Dermis lymphatic vessel endothelial cell (primary cell): ENCODE data around the gene SPINT2. TPM values are rescaled to one million over a fixed set of nuclear protein-coding genes. Genes with fewer than 3 reads are reported as not detected.

Experiments used
- total RNA-seq: library from RNA; depleted of rRNA; stranded (reverse); fragments of >200 nt; gene quantifications from 2 replicates; pipeline ENCODE4 v1.2.1, GENCODE V29; 2014

SPINT2 gene
- 14.5 and 52.2 TPM in 2 replicates for total RNA-seq

GRCh38 chr19:38264486-38265212 is at the start of gene SPINT2:
Gene SPINT2, plus strand, starts transcription at chr19:38264573. Its CDS starts 320 bp downstream, at chr19:38264893.

GRCh38 chr19:38224014-38224862 is 40.1 kb upstream of the SPINT2 start, which contains the start of gene DPF1:
Gene DPF1, minus strand, starts transcription at chr19:38224222. Its CDS starts 80 bp downstream, at chr19:38224142.

GRCh38 chr19:38303517-38304351 is 39.4 kb downstream of the SPINT2 start, which contains the start of gene C19orf33:
Gene C19orf33, plus strand, starts transcription at chr19:38304251. Its CDS starts 11 bp downstream, at chr19:38304262.

GRCh38 chr19:38315657-38316476 is 51.5 kb downstream of the SPINT2 start, which contains the start of gene YIF1B:
Gene YIF1B, minus strand, starts transcription at chr19:38315947. Its CDS starts 30 bp downstream, at chr19:38315917.

GRCh38 chr19:38319421-38320258 is 55.3 kb downstream of the SPINT2 start, which contains the start of gene KCNK6:
Gene KCNK6, plus strand, starts transcription at chr19:38319845. Its CDS starts 106 bp downstream, at chr19:38319951.

Other genes starting within 250 kb of the SPINT2 start
- gene DPF1, start 40.4 kb upstream of the SPINT2 start, total RNA-seq = under 0.01 and 0.09 TPM in 2 replicates
- 1.0 and 4.7 TPM in 2 replicates for gene PPP1R14A, start 8.2 kb upstream of the SPINT2 start, total RNA-seq
- 3.1 and 7.9 TPM in 2 replicates for gene C19orf33, start 39.7 kb downstream of the SPINT2 start, total RNA-seq
- 36.3 and 47.9 TPM in 2 replicates for gene YIF1B, start 51.4 kb downstream of the SPINT2 start, total RNA-seq
- gene KCNK6, start 55.3 kb downstream of the SPINT2 start, total RNA-seq = 4.1 and 6.2 TPM in 2 replicates
- gene CATSPERG, start 71.3 kb downstream of the SPINT2 start, total RNA-seq = 1.5 TPM in 2 replicates
- 197 and 198 TPM in 2 replicates for gene PSMD8, start 110.0 kb downstream of the SPINT2 start, total RNA-seq
- gene GGN, start 123.5 kb downstream of the SPINT2 start, total RNA-seq = 0.11 TPM in 1 of 2 replicates, not detected in the other
- 0.22 and 0.26 TPM in 2 replicates for gene SPRED3, start 124.1 kb downstream of the SPINT2 start, total RNA-seq
- 4.8 and 6.9 TPM in 2 replicates for gene FAM98C, start 138.5 kb downstream of the SPINT2 start, total RNA-seq
- gene RASGRP4, start 161.6 kb downstream of the SPINT2 start, total RNA-seq = not detected in 2 replicates
- gene RYR1, start 169.1 kb downstream of the SPINT2 start, total RNA-seq = under 0.01 and 0.11 TPM in 2 replicates